Spleen (tissue), 11 donors: ENCODE results near the gene CES3. TPM values are rescaled to one million over a fixed set of nuclear protein-coding genes. Genes with fewer than 3 reads are reported as not detected.
"Not testable (repeated sequence)": the region's sequence is repeated elsewhere in the genome, so short reads cannot be mapped to it uniquely, and the experiment has no call there.

Experiments
- DNase-seq: peaks from one replicate; pipeline ENCODE4 v3.0.0-alpha.2; 2020
- H3K27ac ChIP-seq, 8 donors: fragments of 200-600 bp; sonication (generic) in 7 of 8; 1 replicate in 4 of 8; 2 replicates in 4 of 8; pipeline versions ENCODE4 v1.5.0 to v1.8.0; 2016 to 2021; ENCODE audit warnings: inconsistent platforms in 4 of 8, mild to moderate bottlenecking in 4 of 8, moderate library complexity in 1 of 8
- H3K27me3 ChIP-seq, 7 donors: fragments of 200-600 bp; sonication (generic) in 6 of 7; replicated peaks in 1 of 7; 1 replicate in 4 of 7; 2 replicates in 3 of 7; pipeline versions ENCODE4 v1.5.0 to v1.8.0; 2016 to 2021; ENCODE audit warnings: inconsistent platforms in 3 of 7, mild to moderate bottlenecking in 1 of 7
- H3K36me3 ChIP-seq, 6 donors: fragments of 200-600 bp; sonication (generic) in 5 of 6; 1 replicate in 4 of 6; 2 replicates in 2 of 6; pipeline versions ENCODE4 v1.5.0 to v1.8.0; 2016 to 2021; ENCODE audit warnings: inconsistent platforms in 2 of 6
- H3K4me1 ChIP-seq, 6 donors: fragments of 200-600 bp; sonication (generic) in 5 of 6; 1 replicate in 3 of 6; 2 replicates in 3 of 6; pipeline versions ENCODE4 v1.5.0 to v1.8.0; 2016 to 2021; ENCODE audit warnings: inconsistent platforms in 3 of 6
- H3K4me3 ChIP-seq, 8 donors: fragments of 200-600 bp; sonication (generic) in 7 of 8; 1 replicate in 4 of 8; 2 replicates in 4 of 8; pipeline versions ENCODE4 v1.5.0 to v1.8.0; 2016 to 2021; ENCODE audit warnings: inconsistent platforms in 4 of 8, mild to moderate bottlenecking in 4 of 8, moderate library complexity in 2 of 8
- H3K9me3 ChIP-seq, 8 donors: fragments of 200-600 bp; sonication (generic) in 7 of 8; 1 replicate in 4 of 8; 2 replicates in 4 of 8; pipeline versions ENCODE4 v1.5.0 to v1.8.0; 2016 to 2021; ENCODE audit warnings: inconsistent platforms in 4 of 8
- CTCF ChIP-seq, 11 experiments: fragments of 200-600 bp in 7 of 11; fragments of 450-650 bp in 4 of 11; sonication (generic) in 4 of 11; IDR thresholded peaks in 8 of 11; conservative IDR thresholded peaks in 3 of 11; 1 replicate in 7 of 11; 2 replicates in 4 of 11; pipeline versions ENCODE4 v1.4.0 to v1.8.0; 2016 to 2021; ENCODE audit warnings: antibody characterized with exemption in 11 of 11, inconsistent platforms in 4 of 11, mild to moderate bottlenecking in 1 of 11
- POLR2A ChIP-seq, 3 donors: fragments of 450-650 bp; IDR thresholded peaks; one replicate each; pipeline ENCODE4 v1.5.1; 2017; ENCODE audit warnings: antibody characterized with exemption in 3 of 3, mild to moderate bottlenecking in 1 of 3
- POLR2AphosphoS5 ChIP-seq, 3 donors: sonication (generic); formaldehyde crosslinking; IDR thresholded peaks; one replicate each; pipeline ENCODE4 v1.5.1; 2017; ENCODE audit warnings: antibody characterized with exemption in 3 of 3
- WGBS, 5 donors: extraction: QIAGEN DNeasy Blood & Tissue Kit in 3 of 5; methylation state at CpG; one replicate each; pipeline versions ENCODE4 v1.1.5 to v1.1.7; 2013 to 2018; 5-methylcytosine and 5-hydroxymethylcytosine counted together
- intact Hi-C: fragments of 100-400 bp; cut with DNase I; formaldehyde crosslinking; loops from one replicate; pipeline ENCODE4 v1.15.0; 2023; ENCODE audit warnings: low total_unique reads
- polyA plus RNA-seq, 3 donors: library from polyadenylated mRNA; stranded (reverse); fragments of 200-250 nt; gene quantifications; one replicate each; pipeline ENCODE4 v1.2.1, GENCODE V29; 2013
- total RNA-seq, 7 donors: library from RNA; depleted of rRNA in 3 of 7; stranded (reverse); fragments of >200 nt in 3 of 7; fragmentation: NEBNext Ultra II Directional in 4 of 7; extraction: Animal tissue kit (Norgen Biotek cat#: 25700) in 4 of 7; gene quantifications; one replicate each; pipeline versions ENCODE4 v1.1.0 to v1.2.1, GENCODE V29; 2016 to 2021
- donor health status: healthy with polysubstance abuse.
- donor health status: DM: no; HTN: no; CAD: no; lungs with moderate emphysema.
- donor health status: DM: no; HTN: no; CAD: no.
- donor health status: Bipolar disorder and iron deficiency.
- donor health status: healthy.
- donor health status: DM: no; HTN: no; CAD: no.
- donor health status: DM: yes; HTN: yes; CAD: no.

Gene CES3
- total and polyA plus RNA-seq, 10 donors: 0.23 to 1.3 (median 0.34) TPM; not detected in 1

- Histone ChIP-seq H3K27me3 (no peaks in the 10 kb centered on the region), H3K9me3 (no peaks in the 10 kb centered on the region), H3K27ac (peak overlapping the region in 1 of 8 donors; percentile 55), H3K36me3 (no peaks in the 10 kb centered on the region), H3K4me1 (peaks cover 0 to 1% (median 0%) of the 10 kb centered on the region in 6 donors), H3K4me3 (no peak overlapping the region)
- no peak for DNase-seq
- 67 to 84% (median 80%) methylated on average over 4 of the region's 4 CpGs for WGBS, 5 donors
- intact Hi-C loops: no loop called here
- TF ChIP-seq POLR2A (IDR thresholded peaks at IDR 0.05) (no peak), CTCF (IDR thresholded peaks at IDR 0.05 in 8 of 11, conservative IDR thresholded peaks at IDR 0.05 in 3 of 11) (no peak), POLR2AphosphoS5 (IDR thresholded peaks at IDR 0.05) (no peak)
These were observed 23.8 kb downstream of the CES3 start for GRCh38 chr16:66984892-66985311.

- intact Hi-C loops: no loop called here
- H3K27ac ChIP-seq: no peak overlapping the region
- no peaks in the 10 kb centered on the region for H3K36me3 ChIP-seq
- TF ChIP-seq CTCF (IDR thresholded peaks at IDR 0.05 in 8 of 11, conservative IDR thresholded peaks at IDR 0.05 in 3 of 11) (no peak), POLR2A (IDR thresholded peaks at IDR 0.05) (no peak), POLR2AphosphoS5 (IDR thresholded peaks at IDR 0.05) (no peak)
- no peaks in the 10 kb centered on the region for H3K4me1 ChIP-seq
- no peak overlapping the region for H3K4me3 ChIP-seq
- WGBS, 5 donors: 86 to 98% (median 95%) methylated on average over 5 to 6 of the region's 6 CpGs
- H3K27me3 ChIP-seq: no peaks in the 10 kb centered on the region
- DNase-seq: no peak
- H3K9me3 ChIP-seq: no peaks in the 10 kb centered on the region
These were observed 25.5 kb downstream of the CES3 start for GRCh38 chr16:66986559-66986958.

DNA sequence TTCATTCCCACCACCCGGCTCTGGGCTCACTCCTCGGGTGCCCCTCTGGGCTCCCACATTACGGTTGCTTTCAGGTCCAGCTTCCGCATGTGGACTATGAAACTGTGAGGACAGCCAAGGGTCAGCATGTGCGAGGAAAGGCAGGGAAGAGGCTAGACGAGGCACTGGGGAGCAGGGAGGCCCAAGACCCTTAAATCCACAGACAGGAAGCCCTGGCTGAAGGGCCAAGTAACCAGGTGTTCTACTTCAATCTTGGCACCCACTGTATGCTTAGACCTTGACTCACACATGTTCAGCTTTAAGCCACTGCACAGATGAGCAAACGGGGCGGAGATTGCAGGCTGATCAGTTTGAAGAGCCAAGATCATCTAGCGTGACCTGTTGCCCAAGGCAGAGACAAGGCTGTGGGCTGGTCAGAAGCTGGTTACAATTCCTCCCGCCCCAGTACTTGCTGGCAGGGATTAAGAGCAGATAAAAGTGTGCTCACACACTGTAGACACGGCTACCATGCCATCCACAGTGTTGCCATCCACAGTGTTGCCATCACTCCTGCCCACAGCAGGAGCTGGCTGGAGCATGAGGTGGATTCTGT is 27.2 kb downstream of the CES3 start, which contains the start of gene CES4A:
Gene CES4A (plus strand): TSS at position 393 of the 592 bp plus-strand sequence. CDS start 184 bp downstream, at position 577.
- no peak within 1 kb of the TSS for H3K4me3 ChIP-seq
- no peaks in the 10 kb centered on the region for H3K36me3 ChIP-seq
- intact Hi-C loops: no loop called here
- DNase-seq: no peak
- H3K27ac ChIP-seq: no peak within 1 kb of the TSS
- TF ChIP-seq POLR2A (IDR thresholded peaks at IDR 0.05): no peak
- TF ChIP-seq POLR2AphosphoS5 (IDR thresholded peaks at IDR 0.05): no peak
- no peak for TF ChIP-seq CTCF (IDR thresholded peaks at IDR 0.05 in 8 of 11, conservative IDR thresholded peaks at IDR 0.05 in 3 of 11)
- WGBS, 5 donors: 73 to 84% (median 83%) methylated on average over 10 to 11 of the region's 11 CpGs
- no peaks in the 10 kb centered on the region for H3K4me1 ChIP-seq
- H3K9me3 ChIP-seq: no peaks in the 10 kb centered on the region
- no peaks in the 10 kb centered on the region for H3K27me3 ChIP-seq

DNA sequence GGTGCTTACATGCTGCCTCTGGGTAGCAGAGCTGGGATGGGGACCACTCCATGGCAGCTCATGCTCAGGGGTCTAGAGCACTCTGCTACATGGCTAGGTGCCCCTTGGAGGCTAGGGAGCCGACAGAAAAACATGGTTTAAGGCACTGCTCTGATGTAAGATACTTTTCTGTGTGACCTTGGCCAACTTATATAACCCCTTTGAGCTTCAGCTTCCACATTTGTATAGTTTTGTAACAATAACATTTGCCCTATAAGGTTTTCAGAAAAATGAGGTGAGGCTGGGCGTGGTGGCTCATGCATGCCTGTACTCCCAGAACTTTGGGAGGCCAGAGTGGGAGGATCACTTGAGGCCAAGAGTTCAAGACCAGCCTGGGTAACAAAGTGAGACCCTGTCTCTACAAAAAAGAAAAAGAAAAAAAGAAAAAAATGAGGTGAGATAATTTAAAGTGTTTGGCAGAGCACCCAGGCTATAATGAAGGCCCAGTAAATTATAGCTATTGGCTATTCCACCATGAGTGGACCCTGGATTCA is 30.5 kb downstream of the CES3 start:
- Histone ChIP-seq H3K9me3 (no peaks in the 10 kb centered on the region), H3K4me3 (no peak overlapping the region), H3K27me3 (no peaks in the 10 kb centered on the region), H3K4me1 (no peaks in the 10 kb centered on the region), H3K36me3 (no peaks in the 10 kb centered on the region), H3K27ac (no peak overlapping the region)
- 78 to 98% (median 82%) methylated on average over 2 of the region's 2 CpGs for WGBS, 5 donors
- intact Hi-C loops: no loop called here
- DNase-seq: no peak
- TF ChIP-seq CTCF (IDR thresholded peaks at IDR 0.05 in 8 of 11, conservative IDR thresholded peaks at IDR 0.05 in 3 of 11): no peak
- no peak for TF ChIP-seq POLR2AphosphoS5 (IDR thresholded peaks at IDR 0.05)
- TF ChIP-seq POLR2A (IDR thresholded peaks at IDR 0.05): no peak

DNA sequence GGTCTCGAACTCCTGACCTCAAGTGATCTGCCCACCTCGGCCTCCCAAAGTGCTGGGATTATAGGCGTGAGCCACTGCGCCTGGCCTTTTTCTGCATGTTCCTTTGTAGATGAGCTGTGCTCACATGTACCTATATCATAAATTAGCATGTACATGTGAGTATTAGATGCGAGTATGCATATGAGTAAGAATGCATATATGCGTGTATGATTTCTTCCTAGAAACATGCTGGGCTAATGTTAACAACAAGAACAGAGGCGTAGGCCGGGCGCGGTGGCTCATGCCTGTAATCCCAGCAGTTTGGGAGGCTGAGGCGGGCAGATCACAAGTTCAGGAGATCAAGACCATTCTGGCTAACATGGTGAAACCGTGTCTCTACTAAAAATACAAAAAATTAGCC is 32.5 kb downstream of the CES3 start:
- H3K27me3 ChIP-seq, H3K4me3 ChIP-seq, H3K4me1 ChIP-seq, intact Hi-C loops, H3K27ac ChIP-seq, DNase-seq, H3K9me3 ChIP-seq, H3K36me3 ChIP-seq: not testable (repeated sequence)
- 88 to 95% (median 92%) methylated on average over 11 to 12 of the region's 12 CpGs for WGBS, 5 donors
